CD4-positive, CD25-positive, alpha-beta regulatory T cell (primary cell): ENCODE measurements around the gene UPK1B. TPM values are rescaled to one million over a fixed set of nuclear protein-coding genes. Genes with fewer than 3 reads are reported as not detected.
"Not testable (repeated sequence)": the region's sequence is repeated elsewhere in the genome, so short reads cannot be mapped to it uniquely, and the experiment has no call there.

Experiments
- ATAC-seq, 2 donors: fragments of 150-1000 bp; cut with Tn5 transposase; one replicate each; pipeline ENCODE4 v1.10.0; 2021; ENCODE audit warnings: low read depth in 2 of 2, moderate number of reproducible peaks in 2 of 2, moderate library complexity in 1 of 2
- DNase-seq, 3 donors: peaks; one replicate each; pipeline versions ENCODE4 v3.0.0 to v3.0.0-alpha.2; 2012 to 2022; ENCODE audit warnings: mixed read lengths in 1 of 3
- H3K27ac ChIP-seq: one replicate; pipeline ENCODE4 v1.7.0; 2013; ENCODE audit warnings: mild to moderate bottlenecking, low read length; ENCODE audit not compliant: insufficient read depth, poor library complexity, severe bottlenecking
- H3K27me3 ChIP-seq: one replicate; pipeline ENCODE4 v1.7.0; 2013; ENCODE audit warnings: low read length; ENCODE audit not compliant: control insufficient read depth, insufficient read depth
- H3K36me3 ChIP-seq: one replicate; pipeline ENCODE4 v1.7.0; 2013; ENCODE audit warnings: mild to moderate bottlenecking, low read length, moderate library complexity; ENCODE audit not compliant: control insufficient read depth, insufficient read depth
- H3K4me1 ChIP-seq: 2 replicates; pipeline ENCODE4 v1.7.0; 2013; ENCODE audit warnings: mild to moderate bottlenecking, low read length; ENCODE audit not compliant: insufficient read depth, control insufficient read depth, poor library complexity, severe bottlenecking
- H3K4me3 ChIP-seq: one replicate; pipeline ENCODE4 v1.7.0; 2013; ENCODE audit warnings: low read depth, mild to moderate bottlenecking, low read length, moderate library complexity
- H3K9me3 ChIP-seq, 2 experiments: 1 replicate in 1 of 2; 2 replicates in 1 of 2; pipeline ENCODE4 v1.7.0; 2013; ENCODE audit warnings: low read length in 2 of 2, mild to moderate bottlenecking in 1 of 2, moderate library complexity in 1 of 2; ENCODE audit not compliant: control insufficient read depth in 2 of 2
- H3K27ac Mint-ChIP-seq, 3 donors: one replicate each; pipeline ENCODE4 v1.8.0; 2020 to 2022; ENCODE audit warnings: mild to moderate bottlenecking in 3 of 3, mixed read lengths in 3 of 3, moderate library complexity in 2 of 3
- H3K27me3 Mint-ChIP-seq: one replicate; pipeline ENCODE4 v1.8.0; 2022; ENCODE audit warnings: mild to moderate bottlenecking, mixed read lengths
- H3K36me3 Mint-ChIP-seq: one replicate; pipeline ENCODE4 v1.8.0; 2020; ENCODE audit warnings: mixed read lengths
- H3K4me1 Mint-ChIP-seq, 4 donors: one replicate each; pipeline ENCODE4 v1.8.0; 2020 to 2022; ENCODE audit warnings: mixed read lengths in 4 of 4, mild to moderate bottlenecking in 1 of 4
- H3K4me3 Mint-ChIP-seq, 4 donors: one replicate each; pipeline ENCODE4 v1.8.0; 2020 to 2022; ENCODE audit warnings: mild to moderate bottlenecking in 4 of 4, mixed read lengths in 4 of 4, moderate library complexity in 3 of 4
- H3K9me3 Mint-ChIP-seq, 7 donors: one replicate each; pipeline ENCODE4 v1.8.0; 2020 to 2022; ENCODE audit warnings: mixed read lengths in 7 of 7, mild to moderate bottlenecking in 3 of 7, moderate library complexity in 2 of 7
- polyA plus RNA-seq, 4 donors: library from polyadenylated mRNA; unstranded; fragments of 300-500 nt; fragmentation: Illumina TruSeq; gene quantifications; one replicate each; pipeline ENCODE4 v1.2.3, GENCODE V29; 2021
- total RNA-seq: library from RNA; stranded (reverse); gene quantifications from one replicate; pipeline ENCODE4 v1.2.3, GENCODE V29; 2022

The UPK1B gene
- total and polyA plus RNA-seq, 5 donors from 2014 or later, result not detected

GRCh38 chr3:119160361-119160760 lies 13.0 kb upstream of the UPK1B start:
- H3K9me3 ChIP-seq, result peaks cover 0 to 2% of the 10 kb centered on the region in 2 experiments
- peaks cover 5% of the 10 kb centered on the region for H3K27me3 ChIP-seq
- no peaks in the 10 kb centered on the region for H3K36me3 ChIP-seq
- no peak overlapping the region for H3K27ac ChIP-seq
- peaks cover 0 to 9% (median 2%) of the 10 kb centered on the region in 7 donors for H3K9me3 Mint-ChIP-seq
- H3K4me1 ChIP-seq, result no peaks in the 10 kb centered on the region
- DNase-seq (no peak), ATAC-seq (no peak)
- H3K27ac Mint-ChIP-seq, result no peak overlapping the region
- H3K4me1 Mint-ChIP-seq, result no peaks in the 10 kb centered on the region
- no peak overlapping the region for H3K4me3 ChIP-seq
- H3K36me3 Mint-ChIP-seq, result no peaks in the 10 kb centered on the region
- H3K27me3 Mint-ChIP-seq, result peaks cover 25% of the 10 kb centered on the region
- H3K4me3 Mint-ChIP-seq, result no peak overlapping the region

- Mint-ChIP-seq H3K4me1 (no peaks in the 10 kb centered on the region), H3K36me3 (no peaks in the 10 kb centered on the region), H3K27ac (no peak overlapping the region), H3K4me3 (no peak overlapping the region), H3K27me3 (peaks cover 25% of the 10 kb centered on the region), H3K9me3 (peaks cover 0 to 8% (median 0%) of the 10 kb centered on the region in 7 donors)
- ATAC-seq, result no peak
- Histone ChIP-seq H3K27ac (no peak overlapping the region), H3K4me1 (no peaks in the 10 kb centered on the region), H3K36me3 (no peaks in the 10 kb centered on the region), H3K4me3 (no peak overlapping the region), H3K27me3 (peaks cover 5% of the 10 kb centered on the region), H3K9me3 (peaks cover 0 to 2% of the 10 kb centered on the region in 2 experiments)
- DNase-seq, result no peak
These were observed 12.6 kb upstream of the UPK1B start for GRCh38 chr3:119160815-119161214.

GRCh38 chr3:119161240-119161639 lies 12.2 kb upstream of the UPK1B start:
- H3K9me3 Mint-ChIP-seq, result peaks cover 0 to 8% (median 0%) of the 10 kb centered on the region in 7 donors
- H3K9me3 ChIP-seq, result peaks cover 0 to 2% of the 10 kb centered on the region in 2 experiments

GRCh38 chr3:119164745-119165144 lies 8.7 kb upstream of the UPK1B start:
- not testable (repeated sequence) for H3K4me1 ChIP-seq, H3K36me3 Mint-ChIP-seq, H3K27me3 ChIP-seq

More at GRCh38 chr3:119161240-119161639, 12.2 kb upstream of the UPK1B start:
- Mint-ChIP-seq H3K36me3 (no peaks in the 10 kb centered on the region), H3K27ac (no peak overlapping the region), H3K27me3 (peaks cover 25% of the 10 kb centered on the region), H3K4me3 (no peak overlapping the region), H3K4me1 (no peaks in the 10 kb centered on the region)
- no peaks in the 10 kb centered on the region for H3K4me1 ChIP-seq
- no peak overlapping the region for H3K27ac ChIP-seq
- H3K27me3 ChIP-seq, result peaks cover 5% of the 10 kb centered on the region
- H3K36me3 ChIP-seq, result no peaks in the 10 kb centered on the region
- no peak for ATAC-seq
- no peak overlapping the region for H3K4me3 ChIP-seq
- no peak for DNase-seq

GRCh38 chr3:119170821-119171220 lies 2.6 kb upstream of the UPK1B start:
- Histone ChIP-seq H3K4me3 (no peak overlapping the region), H3K36me3 (no peaks in the 10 kb centered on the region), H3K9me3 (no peaks in the 10 kb centered on the region), H3K4me1 (no peaks in the 10 kb centered on the region), H3K27me3 (peaks cover 10% of the 10 kb centered on the region), H3K27ac (no peak overlapping the region)
- no peaks in the 10 kb centered on the region for H3K4me1 Mint-ChIP-seq
- no peaks in the 10 kb centered on the region for H3K36me3 Mint-ChIP-seq
- H3K27ac Mint-ChIP-seq, result no peak overlapping the region
- no peak for DNase-seq
- peaks cover 22% of the 10 kb centered on the region for H3K27me3 Mint-ChIP-seq
- ATAC-seq, result no peak
- peaks cover 0 to 3% (median 0%) of the 10 kb centered on the region in 7 donors for H3K9me3 Mint-ChIP-seq
- H3K4me3 Mint-ChIP-seq, result no peak overlapping the region

More at GRCh38 chr3:119164745-119165144, 8.7 kb upstream of the UPK1B start:
- not testable (repeated sequence) for DNase-seq, H3K36me3 ChIP-seq, ATAC-seq, H3K9me3 ChIP-seq, H3K9me3 Mint-ChIP-seq, H3K4me3 Mint-ChIP-seq, H3K27ac ChIP-seq, H3K4me3 ChIP-seq, H3K27ac Mint-ChIP-seq, H3K4me1 Mint-ChIP-seq
- H3K27me3 Mint-ChIP-seq, result peaks cover 13% of the 10 kb centered on the region

GRCh38 chr3:119175872-119176756 lies 2.7 kb downstream of the UPK1B start:
- Mint-ChIP-seq H3K9me3 (peaks cover 0 to 2% (median 0%) of the 10 kb centered on the region in 7 donors), H3K27ac (no peak overlapping the region)
- H3K9me3 ChIP-seq, result no peaks in the 10 kb centered on the region

GRCh38 chr3:119176778-119177177 lies 3.4 kb downstream of the UPK1B start:
- Histone ChIP-seq H3K27ac (no peak overlapping the region), H3K27me3 (peaks cover 12% of the 10 kb centered on the region), H3K4me3 (no peak overlapping the region), H3K9me3 (no peaks in the 10 kb centered on the region), H3K4me1 (no peaks in the 10 kb centered on the region), H3K36me3 (no peaks in the 10 kb centered on the region)
- H3K27ac Mint-ChIP-seq, result no peak overlapping the region
- no peak overlapping the region for H3K4me3 Mint-ChIP-seq
- no peaks in the 10 kb centered on the region for H3K4me1 Mint-ChIP-seq
- no peaks in the 10 kb centered on the region for H3K36me3 Mint-ChIP-seq
- DNase-seq (no peak), ATAC-seq (no peak)
- H3K9me3 Mint-ChIP-seq, result peaks cover 0 to 2% (median 0%) of the 10 kb centered on the region in 7 donors
- H3K27me3 Mint-ChIP-seq, result peaks cover 26% of the 10 kb centered on the region

More at GRCh38 chr3:119175872-119176756, 2.7 kb downstream of the UPK1B start:
- peaks cover 12% of the 10 kb centered on the region for H3K27me3 ChIP-seq
- peaks cover 26% of the 10 kb centered on the region for H3K27me3 Mint-ChIP-seq
- no peaks in the 10 kb centered on the region for H3K36me3 Mint-ChIP-seq
- H3K4me1 Mint-ChIP-seq, result no peaks in the 10 kb centered on the region
- no peak overlapping the region for H3K4me3 Mint-ChIP-seq
- ATAC-seq (no peak), DNase-seq (no peak)
- no peaks in the 10 kb centered on the region for H3K4me1 ChIP-seq
- no peak overlapping the region for H3K4me3 ChIP-seq
- H3K36me3 ChIP-seq, result no peaks in the 10 kb centered on the region
- H3K27ac ChIP-seq, result no peak overlapping the region

- Histone ChIP-seq H3K4me1 (no peaks in the 10 kb centered on the region), H3K9me3 (no peaks in the 10 kb centered on the region), H3K27me3 (peaks cover 12% of the 10 kb centered on the region), H3K36me3 (no peaks in the 10 kb centered on the region), H3K4me3 (no peak overlapping the region), H3K27ac (no peak overlapping the region)
- Mint-ChIP-seq H3K36me3 (no peaks in the 10 kb centered on the region), H3K4me3 (no peak overlapping the region), H3K4me1 (no peaks in the 10 kb centered on the region), H3K9me3 (peaks cover 0 to 2% (median 0%) of the 10 kb centered on the region in 7 donors), H3K27ac (no peak overlapping the region), H3K27me3 (peaks cover 23% of the 10 kb centered on the region)
- DNase-seq (no peak), ATAC-seq (no peak)
These were observed 3.9 kb downstream of the UPK1B start for GRCh38 chr3:119177321-119177720.
